ENCODE measurements around the gene MED15.
A peak's percentile ranks its signal among the peaks of the same experiment; 100 is the strongest.

MED15 gene

GRCh38 chr22:20580611-20581502, 73.4 kb downstream of the MED15 start:
- no peak for DNase-seq

GRCh38 chr22:20581503-20582170, 74.2 kb downstream of the MED15 start:
- no peak for DNase-seq

GRCh38 chr22:20582171-20582511, 74.7 kb downstream of the MED15 start:
- DNase-seq, result no peak

GRCh38 chr22:20582520-20583361, 75.3 kb downstream of the MED15 start:
- no peak for DNase-seq

GRCh38 chr22:20583471-20583922, 76.1 kb downstream of the MED15 start:
- DNase-seq, result peak in 27 of 56 donors; percentile 10 to 82 (median 42)

GRCh38 chr22:20584029-20584871, 76.8 kb downstream of the MED15 start:
- DNase-seq, result no peak

- no peak for DNase-seq
Measured at GRCh38 chr22:20584872-20585638, 77.6 kb downstream of the MED15 start.

GRCh38 chr22:20585639-20586402, 78.4 kb downstream of the MED15 start:
- peak in 1 of 56 donors; percentile 26 for DNase-seq

GRCh38 chr22:20586403-20586745, 79.0 kb downstream of the MED15 start:
- no peak for DNase-seq

GRCh38 chr22:20587206-20587958, 80.0 kb downstream of the MED15 start:
- no peak for DNase-seq

- DNase-seq, result no peak
Measured at GRCh38 chr22:20588092-20588842, 80.9 kb downstream of the MED15 start.

- no peak for DNase-seq
Measured at GRCh38 chr22:20588843-20589581, 81.6 kb downstream of the MED15 start.

- DNase-seq, result no peak
Measured at GRCh38 chr22:20589614-20590476, 82.4 kb downstream of the MED15 start.

GRCh38 chr22:20590477-20591294, 83.3 kb downstream of the MED15 start:
- DNase-seq, result no peak

GRCh38 chr22:20591295-20591645, 83.9 kb downstream of the MED15 start:
- no peak for DNase-seq
